ENCODE data around the gene FOXN3.

FOXN3 gene

GRCh38 chr14:89417091-89417464 lies at the start of gene FOXN3:
Gene FOXN3, minus strand, starts transcription at chr14:89417233. Its CDS starts 4,757 bp downstream, at chr14:89412476.
- DNase-seq (ENCODE audit: low spot score), result peak; percentile 93

GRCh38 chr14:89466484-89466883 lies 49.5 kb upstream of the FOXN3 start:
- DNase-seq (ENCODE audit: low spot score), result no peak

- no peak for DNase-seq (ENCODE audit: low spot score)
Measured at GRCh38 chr14:89465876-89466275, 48.8 kb upstream of the FOXN3 start.

- no peak for DNase-seq (ENCODE audit: low spot score)
Measured at GRCh38 chr14:89461256-89461655, 44.2 kb upstream of the FOXN3 start.

GRCh38 chr14:89458713-89459420 lies 41.8 kb upstream of the FOXN3 start:
- no peak for DNase-seq (ENCODE audit: low spot score)

GRCh38 chr14:89457007-89457406 lies 40.0 kb upstream of the FOXN3 start:
- DNase-seq (ENCODE audit: low spot score), result no peak

- no peak for DNase-seq (ENCODE audit: low spot score)
Measured at GRCh38 chr14:89455412-89455811, 38.4 kb upstream of the FOXN3 start.

- DNase-seq (ENCODE audit: low spot score), result no peak
Measured at GRCh38 chr14:89454996-89455395, 38.0 kb upstream of the FOXN3 start.

- DNase-seq (ENCODE audit: low spot score), result no peak
Measured at GRCh38 chr14:89452281-89452680, 35.2 kb upstream of the FOXN3 start.

GRCh38 chr14:89451229-89451628 lies 34.2 kb upstream of the FOXN3 start:
- DNase-seq (ENCODE audit: low spot score), result no peak

GRCh38 chr14:89447182-89447944 lies 30.3 kb upstream of the FOXN3 start:
- DNase-seq (ENCODE audit: low spot score), result no peak

GRCh38 chr14:89445273-89445973 lies 28.4 kb upstream of the FOXN3 start:
- no peak for DNase-seq (ENCODE audit: low spot score)

GRCh38 chr14:89444516-89445125 lies 27.6 kb upstream of the FOXN3 start:
- DNase-seq (ENCODE audit: low spot score), result no peak

- no peak for DNase-seq (ENCODE audit: low spot score)
Measured at GRCh38 chr14:89444044-89444443, 27.0 kb upstream of the FOXN3 start.

- no peak for DNase-seq (ENCODE audit: low spot score)
Measured at GRCh38 chr14:89443042-89443629, 26.1 kb upstream of the FOXN3 start.

- no peak for DNase-seq (ENCODE audit: low spot score)
Measured at GRCh38 chr14:89442280-89442679, 25.2 kb upstream of the FOXN3 start.

GRCh38 chr14:89440986-89441909 lies 24.2 kb upstream of the FOXN3 start:
- no peak for DNase-seq (ENCODE audit: low spot score)

- no peak for DNase-seq (ENCODE audit: low spot score)
Measured at GRCh38 chr14:89435892-89436656, 19.0 kb upstream of the FOXN3 start.

- no peak for DNase-seq (ENCODE audit: low spot score)
Measured at GRCh38 chr14:89435492-89435891, 18.5 kb upstream of the FOXN3 start.

- no peak for DNase-seq (ENCODE audit: low spot score)
Measured at GRCh38 chr14:89432226-89432625, 15.2 kb upstream of the FOXN3 start.

Measured in globus pallidus (tissue), 1 donor.